Heart left ventricle (tissue), 13 donors: ENCODE measurements around the gene MAPKAP1.

Experiments
- POLR2A ChIP-seq, 2 donors: fragments of 450-650 bp; IDR thresholded peaks; one replicate each; pipeline ENCODE4 v1.6.1; 2017; ENCODE audit warnings: antibody characterized with exemption in 2 of 2, mild to moderate bottlenecking in 2 of 2, moderate library complexity in 2 of 2
- TF ChIP-seq, protein P1 (sequence below), 12 donors: fragments of 200-600 bp; sonication (generic) in 4 of 12; IDR thresholded peaks; one replicate each; pipeline versions ENCODE4 v1.5.0 to v1.8.0; 2018 to 2022; ENCODE audit warnings: antibody characterized with exemption in 12 of 12, mild to moderate bottlenecking in 5 of 12
- donor health status: ischemic (EF 13 %, LVEDD 7.1; RV severe dilation, severe dysfunction).
- donor health status: DM: no; HTN: yes; CAD: no.
- donor health status: DM: no; HTN: no; CAD: no.
- donor health status: ischemic (EF 25% LVEDD 6.9; RV normal size, moderate dysfunction).
- donor health status: ischemic (EF 25% LVEDD 5.7; RV mildly dilated, moderate dysfunction).
- donor health status: ischemic (EF 35%, LVEDD 5.7; RV mildly dilated, moderate dysfunction).
- donor health status: nonischemic (EF 11% LVEDD 7.7; RV severe dilation, severe dysfunction).
- donor health status: DM: yes; HTN: yes; CAD: no.
- donor health status: PGD.
- donor health status: ischemic (EF 29% LVEDD 5.4; RV normal size, mild dysfunction).
- donor health status: nonischemic (EF 23%, LVEDD 6.1; RV moderate dilation, normal function).

DNA sequence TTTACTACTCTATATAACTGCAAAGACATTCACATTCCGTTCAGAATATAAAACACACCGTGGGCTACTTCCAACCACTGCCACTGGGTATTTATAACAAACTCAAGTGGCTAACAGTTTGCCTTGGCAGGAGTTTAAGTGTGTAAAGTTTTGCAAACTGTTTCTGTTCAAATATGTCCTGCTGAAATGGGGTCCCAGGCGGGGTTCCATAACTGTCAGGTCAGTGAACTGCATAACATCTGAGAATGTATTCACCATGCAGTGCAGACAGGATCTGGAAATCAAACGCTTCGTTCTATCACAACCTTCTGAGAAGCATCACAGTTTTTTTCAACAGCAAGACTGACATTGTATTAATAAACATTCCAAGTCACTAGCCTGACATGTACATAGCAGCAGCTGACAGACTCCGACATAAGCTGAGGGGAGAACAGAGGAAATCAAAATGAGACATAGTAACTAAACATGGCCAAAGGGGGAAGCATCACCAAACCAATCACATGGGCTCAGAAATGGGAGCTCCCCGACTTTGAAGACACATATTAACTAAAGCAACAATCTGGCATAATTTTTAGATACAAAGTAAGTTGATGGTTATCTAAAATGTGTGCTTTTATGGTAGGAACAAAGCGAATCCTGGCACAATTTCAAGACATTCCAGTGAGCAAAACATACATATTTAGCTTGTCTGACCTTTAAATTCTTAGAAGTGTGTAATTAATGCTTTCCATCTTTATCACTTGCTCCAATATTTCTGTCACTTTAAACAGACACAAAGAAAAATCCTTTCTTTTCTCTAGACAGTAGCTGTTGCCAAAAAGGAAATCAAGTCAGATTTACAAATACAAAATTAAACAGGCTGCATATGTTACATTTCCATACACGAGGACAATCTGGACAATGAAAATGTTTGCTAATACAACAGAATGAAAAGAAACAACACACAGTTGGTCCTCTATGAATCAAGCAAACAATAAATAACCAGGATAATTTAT lies 156.8 kb downstream of the MAPKAP1 start:
- no peak for TF ChIP-seq POLR2A (IDR thresholded peaks at IDR 0.05)
- TF ChIP-seq, protein P1, sequence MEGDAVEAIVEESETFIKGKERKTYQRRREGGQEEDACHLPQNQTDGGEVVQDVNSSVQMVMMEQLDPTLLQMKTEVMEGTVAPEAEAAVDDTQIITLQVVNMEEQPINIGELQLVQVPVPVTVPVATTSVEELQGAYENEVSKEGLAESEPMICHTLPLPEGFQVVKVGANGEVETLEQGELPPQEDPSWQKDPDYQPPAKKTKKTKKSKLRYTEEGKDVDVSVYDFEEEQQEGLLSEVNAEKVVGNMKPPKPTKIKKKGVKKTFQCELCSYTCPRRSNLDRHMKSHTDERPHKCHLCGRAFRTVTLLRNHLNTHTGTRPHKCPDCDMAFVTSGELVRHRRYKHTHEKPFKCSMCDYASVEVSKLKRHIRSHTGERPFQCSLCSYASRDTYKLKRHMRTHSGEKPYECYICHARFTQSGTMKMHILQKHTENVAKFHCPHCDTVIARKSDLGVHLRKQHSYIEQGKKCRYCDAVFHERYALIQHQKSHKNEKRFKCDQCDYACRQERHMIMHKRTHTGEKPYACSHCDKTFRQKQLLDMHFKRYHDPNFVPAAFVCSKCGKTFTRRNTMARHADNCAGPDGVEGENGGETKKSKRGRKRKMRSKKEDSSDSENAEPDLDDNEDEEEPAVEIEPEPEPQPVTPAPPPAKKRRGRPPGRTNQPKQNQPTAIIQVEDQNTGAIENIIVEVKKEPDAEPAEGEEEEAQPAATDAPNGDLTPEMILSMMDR (IDR thresholded peaks at IDR 0.05) = no peak
